Smooth muscle cell (in vitro differentiated cells): ENCODE measurements around the gene BTBD17. TPM values are rescaled to one million over a fixed set of nuclear protein-coding genes. Genes with fewer than 3 reads are reported as not detected.

ENCODE experiments used
- DNase-seq: peaks from one replicate; lab custom pipeline; 2025; ENCODE audit not compliant: unreplicated experiment; lab: John Stamatoyannopoulos, UW
- H2AFZ ChIP-seq: fragments of 200-600 bp; sonication (generic); 2 replicates; pipeline ENCODE4 v1.6.0; 2016; ENCODE audit warnings: antibody characterized with exemption, low read depth, mild to moderate bottlenecking
- H3F3A ChIP-seq: fragments of 200-600 bp; sonication (generic); 2 replicates; pipeline ENCODE4 v1.6.0; 2017; ENCODE audit warnings: antibody characterized with exemption, low read depth
- H3K27ac ChIP-seq: fragments of 200-600 bp; sonication (generic); 2 replicates; pipeline ENCODE4 v1.5.1; 2016; ENCODE audit warnings: low read depth, mild to moderate bottlenecking
- H3K27me3 ChIP-seq: fragments of 200-600 bp; sonication (generic); 2 replicates; pipeline ENCODE4 v1.6.1; 2016; ENCODE audit warnings: low read depth, mild to moderate bottlenecking
- H3K36me3 ChIP-seq: fragments of 200-600 bp; sonication (generic); 2 replicates; pipeline ENCODE4 v1.5.1; 2016; ENCODE audit warnings: low read depth
- H3K4me1 ChIP-seq: fragments of 200-600 bp; sonication (generic); 2 replicates; pipeline ENCODE4 v1.5.1; 2016; ENCODE audit warnings: low read depth
- H3K4me2 ChIP-seq: fragments of 200-600 bp; sonication (generic); 2 replicates; pipeline ENCODE4 v1.6.0; 2016; ENCODE audit warnings: mild to moderate bottlenecking
- H3K4me3 ChIP-seq: fragments of 200-600 bp; sonication (generic); 2 replicates; pipeline ENCODE4 v1.5.1; 2016; ENCODE audit warnings: mild to moderate bottlenecking
- H3K79me2 ChIP-seq: fragments of 200-600 bp; sonication (generic); 2 replicates; pipeline ENCODE4 v1.6.0; 2016; ENCODE audit warnings: low read depth, mild to moderate bottlenecking
- H3K9ac ChIP-seq: fragments of 200-600 bp; sonication (generic); 2 replicates; pipeline ENCODE4 v1.6.0; 2016; ENCODE audit warnings: low read depth
- H3K9me3 ChIP-seq: fragments of 200-600 bp; sonication (generic); replicated peaks from 2 replicates; pipeline ENCODE4 v1.5.1; 2016; ENCODE audit warnings: low read depth
- H4K20me1 ChIP-seq: fragments of 200-600 bp; sonication (generic); 2 replicates; pipeline ENCODE4 v1.6.0; 2016; ENCODE audit warnings: low read depth
- CTCF ChIP-seq: fragments of 200-600 bp; sonication (generic); IDR thresholded peaks from 2 replicates; pipeline ENCODE4 v1.5.1; 2017; ENCODE audit warnings: borderline replicate concordance, mild to moderate bottlenecking, antibody characterized with exemption; ENCODE audit not compliant: insufficient read depth, poor library complexity, severe bottlenecking
- WGBS: methylation state at CpG from one replicate; pipeline ENCODE4 v1.1.7; 2016; ENCODE audit warnings: low lambda C conversion rate; 5-methylcytosine and 5-hydroxymethylcytosine counted together
- polyA plus RNA-seq: library from polyadenylated mRNA; unstranded; fragments of >200 nt; fragmentation: Nextera tagmentation; extraction: Ambion mirVana; gene quantifications from 2 replicates; pipeline ENCODE4 v1.2.1, GENCODE V29; 2016
- total RNA-seq: library from RNA; depleted of rRNA; stranded (reverse); fragments of >200 nt; gene quantifications from 2 replicates; pipeline ENCODE4 v1.2.3, GENCODE V29; 2014

Gene BTBD17
- total and polyA plus RNA-seq, 2 experiments from 2014 or later: not detected

- Histone ChIP-seq H3K79me2 (no peaks in the 10 kb centered on the region), H3K27ac (no peak overlapping the region), H3K36me3 (no peaks in the 10 kb centered on the region), H3K9me3 (no peaks in the 10 kb centered on the region), H3F3A (no peaks in the 10 kb centered on the region), H3K27me3 (peaks cover 27% of the 10 kb centered on the region), H3K4me3 (no peak overlapping the region), H3K4me1 (peaks cover 3% of the 10 kb centered on the region), H4K20me1 (no peaks in the 10 kb centered on the region), H2AFZ (no peak overlapping the region), H3K4me2 (no peak overlapping the region), H3K9ac (no peak overlapping the region)
- WGBS: 100% methylated on average over 3 of the region's 3 CpGs
- DNase-seq: no peak
- TF ChIP-seq CTCF: no peak
Observed at GRCh38 chr17:74374858-74375257, 13.2 kb upstream of the BTBD17 start.

- H2AFZ ChIP-seq: no peak overlapping the region
- H3K9ac ChIP-seq: no peak overlapping the region
- no peaks in the 10 kb centered on the region for H3K36me3 ChIP-seq
- H3K4me2 ChIP-seq: no peak overlapping the region
- no peaks in the 10 kb centered on the region for H3F3A ChIP-seq
- no peaks in the 10 kb centered on the region for H4K20me1 ChIP-seq
- no peak overlapping the region for H3K27ac ChIP-seq
- H3K79me2 ChIP-seq: no peaks in the 10 kb centered on the region
- no peak overlapping the region for H3K4me3 ChIP-seq
- DNase-seq: no peak
- 86% methylated on average over 15 of the region's 15 CpGs for WGBS
- H3K27me3 ChIP-seq: peaks cover 27% of the 10 kb centered on the region
- no peak for TF ChIP-seq CTCF
- no peaks in the 10 kb centered on the region for H3K4me1 ChIP-seq
- no peaks in the 10 kb centered on the region for H3K9me3 ChIP-seq
Observed at GRCh38 chr17:74373838-74374606, 12.4 kb upstream of the BTBD17 start.

- Histone ChIP-seq H4K20me1 (no peaks in the 10 kb centered on the region), H3K4me2 (no peak overlapping the region), H3K4me1 (no peaks in the 10 kb centered on the region), H2AFZ (no peak overlapping the region), H3K4me3 (no peak overlapping the region), H3F3A (no peaks in the 10 kb centered on the region), H3K27ac (no peak overlapping the region), H3K9ac (no peak overlapping the region), H3K9me3 (no peaks in the 10 kb centered on the region), H3K79me2 (no peaks in the 10 kb centered on the region), H3K36me3 (no peaks in the 10 kb centered on the region), H3K27me3 (peaks cover 24% of the 10 kb centered on the region)
- no peak for DNase-seq
- 91% methylated on average over 9 of the region's 9 CpGs for WGBS
- no peak for TF ChIP-seq CTCF
Observed at GRCh38 chr17:74372426-74372825, 10.8 kb upstream of the BTBD17 start.

DNA sequence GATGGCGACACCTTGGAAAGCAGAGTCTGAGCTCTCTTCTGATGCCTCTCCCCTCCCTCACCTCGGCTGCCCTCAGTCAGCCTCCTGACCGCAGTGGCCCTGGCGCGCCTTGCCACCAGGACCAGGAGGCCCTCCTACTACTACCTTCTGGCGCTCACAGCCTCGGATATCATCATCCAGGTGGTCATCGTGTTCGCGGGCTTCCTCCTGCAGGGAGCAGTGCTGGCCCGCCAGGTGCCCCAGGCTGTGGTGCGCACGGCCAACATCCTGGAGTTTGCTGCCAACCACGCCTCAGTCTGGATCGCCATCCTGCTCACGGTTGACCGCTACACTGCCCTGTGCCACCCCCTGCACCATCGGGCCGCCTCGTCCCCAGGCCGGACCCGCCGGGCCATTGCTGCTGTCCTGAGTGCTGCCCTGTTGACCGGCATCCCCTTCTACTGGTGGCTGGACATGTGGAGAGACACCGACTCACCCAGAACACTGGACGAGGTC is 10.0 kb upstream of the BTBD17 start:
- Histone ChIP-seq H3K9me3 (no peaks in the 10 kb centered on the region), H2AFZ (no peak overlapping the region), H3K27ac (no peak overlapping the region), H3K79me2 (no peaks in the 10 kb centered on the region), H3K4me3 (no peak overlapping the region), H3K4me1 (no peaks in the 10 kb centered on the region), H3K9ac (no peak overlapping the region), H3K27me3 (peaks cover 17% of the 10 kb centered on the region), H4K20me1 (no peaks in the 10 kb centered on the region), H3K4me2 (no peak overlapping the region), H3K36me3 (no peaks in the 10 kb centered on the region), H3F3A (no peaks in the 10 kb centered on the region)
- DNase-seq: no peak
- no peak for TF ChIP-seq CTCF
- WGBS: 96% methylated on average over 26 of the region's 26 CpGs
